HG03575 (cell line): Measurements from ENCODE around the gene NACC2.
"Not testable (repeated sequence)": the region's sequence is repeated elsewhere in the genome, so short reads cannot be mapped to it uniquely, and the experiment has no call there.

Experiments used
- ATAC-seq: cut with Tn5 transposase; IDR thresholded peaks from one replicate; pipeline ENCODE4 v1.9.1; 2021; ENCODE audit not compliant: unreplicated experiment, insufficient number of reproducible peaks, low FRiP score; ENCODE audit errors: extremely low read depth

NACC2 gene

GRCh38 chr9:135976531-135976930 is 118.6 kb downstream of the NACC2 start:
- no peak for ATAC-seq

DNA sequence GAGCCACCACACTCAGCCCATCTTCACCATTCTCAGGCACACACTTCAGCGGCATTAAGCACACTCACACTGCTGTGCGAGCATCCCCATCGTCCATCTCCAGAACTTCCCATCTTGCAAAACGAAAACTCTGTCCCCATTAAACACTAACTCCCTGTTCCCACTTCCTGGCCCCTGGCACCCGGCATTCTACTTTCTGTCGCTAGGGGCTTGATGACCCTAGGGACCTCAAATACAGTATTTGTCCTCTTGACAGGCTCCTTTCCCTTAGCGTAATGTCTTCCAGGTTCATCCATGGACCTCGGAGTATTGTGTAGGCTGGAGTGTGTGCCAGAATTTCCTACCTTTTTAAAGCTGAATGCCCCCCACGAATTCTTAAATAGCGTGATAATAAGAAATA is 119.3 kb downstream of the NACC2 start:
- no peak for ATAC-seq

- no peak for ATAC-seq
Measured at GRCh38 chr9:135974220-135974573, 120.9 kb downstream of the NACC2 start.

DNA sequence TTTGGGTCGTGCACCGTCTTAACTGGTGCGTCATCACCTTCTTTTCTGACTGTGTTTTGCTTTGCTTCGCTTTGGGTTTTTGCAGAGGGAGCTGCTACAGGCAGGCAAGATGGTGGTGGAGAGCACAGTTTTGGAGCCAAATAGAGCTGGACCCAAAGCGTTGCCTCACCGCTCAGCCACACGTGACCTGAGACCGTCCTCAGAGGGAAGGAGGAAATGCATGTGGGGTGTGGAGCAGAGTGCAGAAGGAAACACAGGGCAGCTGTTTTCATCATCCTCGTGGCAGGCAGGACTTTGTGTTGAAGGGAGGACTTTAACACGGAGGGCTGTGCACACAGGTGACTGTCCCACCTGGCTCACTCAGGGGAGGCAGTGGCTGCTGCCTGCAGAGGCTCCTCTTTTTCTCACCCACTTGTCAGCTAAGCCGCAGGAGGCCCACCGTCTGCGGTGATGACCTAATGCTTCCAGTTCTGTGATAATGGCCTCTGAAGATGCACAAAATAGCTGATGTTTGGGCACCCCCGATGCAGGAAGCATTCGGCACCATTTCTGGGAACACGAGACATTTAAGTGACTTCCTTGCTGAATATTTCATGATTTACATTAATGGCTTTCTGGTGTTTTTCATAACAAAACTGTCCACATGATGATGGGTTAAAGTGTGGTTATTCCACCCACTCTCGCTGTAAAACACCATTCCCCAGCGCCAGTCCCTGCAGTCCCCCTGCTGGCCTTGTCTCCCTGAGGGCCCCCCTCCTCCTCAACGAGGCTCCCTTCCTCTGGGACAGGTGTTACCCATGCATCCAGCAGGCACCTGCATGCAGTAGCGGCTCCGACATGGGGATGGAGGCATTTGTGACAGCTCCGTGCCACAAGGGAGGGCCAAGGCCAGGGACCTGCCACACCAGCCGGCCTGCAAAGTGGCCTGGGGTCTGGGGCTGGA is 121.5 kb downstream of the NACC2 start:
- ATAC-seq, result no peak

GRCh38 chr9:135971892-135972291 is 123.2 kb downstream of the NACC2 start:
- no peak for ATAC-seq

GRCh38 chr9:135971111-135971766 is 123.8 kb downstream of the NACC2 start:
- ATAC-seq, result no peak

- no peak for ATAC-seq
Measured at GRCh38 chr9:135970128-135970815, 124.8 kb downstream of the NACC2 start.

- no peak for ATAC-seq
Measured at GRCh38 chr9:135969064-135969683, 125.9 kb downstream of the NACC2 start.

GRCh38 chr9:135968601-135969000 is 126.5 kb downstream of the NACC2 start:
- no peak for ATAC-seq

- ATAC-seq, result no peak
Measured at GRCh38 chr9:135968083-135968476, 127.0 kb downstream of the NACC2 start.

GRCh38 chr9:135966916-135967260 is 128.2 kb downstream of the NACC2 start:
- ATAC-seq, result not testable (repeated sequence)

DNA sequence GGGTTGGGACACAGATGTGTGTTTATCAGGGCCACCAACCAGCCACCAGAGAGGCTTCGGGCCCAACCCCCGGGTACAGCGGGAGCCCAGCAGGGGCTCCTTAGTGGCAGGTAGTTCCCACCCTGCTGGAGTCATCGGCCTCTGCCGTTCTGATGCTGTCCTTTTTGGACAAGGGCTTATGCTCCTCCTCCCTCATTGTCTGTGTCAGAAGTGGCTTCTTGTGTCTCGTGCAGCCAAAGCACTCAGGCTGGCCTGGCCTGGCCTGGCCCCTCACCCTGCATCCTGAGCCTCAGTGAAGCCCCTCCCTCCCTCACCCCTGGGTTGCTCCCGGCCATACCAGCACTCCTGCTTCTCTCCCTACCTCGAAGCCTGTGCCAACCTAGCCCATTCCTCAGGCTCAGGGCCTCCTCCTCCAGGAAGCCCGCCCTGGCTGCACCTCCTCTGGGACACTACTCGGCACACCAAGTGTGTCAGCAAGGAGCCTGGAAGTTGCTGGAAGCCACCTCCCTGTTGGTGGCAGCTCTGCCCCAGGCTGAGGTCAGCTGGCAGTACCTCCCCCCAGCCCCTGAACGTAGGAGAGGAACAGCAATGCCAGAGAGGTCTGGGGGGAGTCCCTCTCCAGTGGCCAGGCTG is 129.8 kb downstream of the NACC2 start:
- no peak for ATAC-seq

- ATAC-seq, result no peak
Measured at GRCh38 chr9:135963938-135964337, 131.2 kb downstream of the NACC2 start.

GRCh38 chr9:135963338-135963737 is 131.8 kb downstream of the NACC2 start:
- ATAC-seq, result no peak

DNA sequence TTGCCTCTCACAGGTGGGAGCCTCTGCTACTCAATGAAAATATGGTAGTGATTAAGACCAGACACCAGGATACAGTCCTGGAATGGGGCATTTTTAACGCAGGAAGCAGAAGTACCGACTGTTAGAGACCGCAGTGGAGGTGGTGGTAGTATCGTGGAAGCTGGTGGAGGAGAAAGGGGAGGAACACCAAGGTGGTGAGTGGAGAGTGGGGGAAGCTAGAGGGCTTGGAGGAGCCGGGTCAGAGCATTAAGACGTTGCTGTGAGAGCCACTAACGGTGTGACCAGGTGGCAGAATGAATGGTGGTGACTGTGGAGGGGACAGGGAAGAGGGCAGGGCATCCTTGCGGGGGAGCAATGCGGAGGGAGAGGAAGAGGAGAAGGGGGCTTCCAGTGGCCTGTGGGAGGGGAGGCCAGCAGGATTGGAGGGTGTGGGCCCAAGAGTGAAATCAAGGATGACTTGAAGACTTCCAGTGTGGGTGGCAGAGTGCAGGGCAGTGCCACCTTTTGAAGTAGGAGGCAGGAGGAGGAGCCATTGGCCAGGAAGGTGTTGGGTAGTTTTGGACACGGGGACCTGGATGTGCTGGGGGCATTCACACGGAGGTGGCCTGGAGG is 132.3 kb downstream of the NACC2 start:
- no peak for ATAC-seq

GRCh38 chr9:135961811-135962695 is 133.0 kb downstream of the NACC2 start:
- no peak for ATAC-seq

- no peak for ATAC-seq
Measured at GRCh38 chr9:135961277-135961715, 133.8 kb downstream of the NACC2 start, which contains the start of gene UBAC1. TSS of gene UBAC1 (minus strand) at chr9:135961373. CDS start at chr9:135961162, 211 bp downstream.
